ENCODE measurements around the gene CPSF4L. TPM values are rescaled to one million over a fixed set of nuclear protein-coding genes. Genes with fewer than 3 reads are reported as not detected.

Gene CPSF4L
- polyA plus RNA-seq, 1 of the 3 experiments (the other 2 are of a cell fraction), result 0.10 TPM

DNA sequence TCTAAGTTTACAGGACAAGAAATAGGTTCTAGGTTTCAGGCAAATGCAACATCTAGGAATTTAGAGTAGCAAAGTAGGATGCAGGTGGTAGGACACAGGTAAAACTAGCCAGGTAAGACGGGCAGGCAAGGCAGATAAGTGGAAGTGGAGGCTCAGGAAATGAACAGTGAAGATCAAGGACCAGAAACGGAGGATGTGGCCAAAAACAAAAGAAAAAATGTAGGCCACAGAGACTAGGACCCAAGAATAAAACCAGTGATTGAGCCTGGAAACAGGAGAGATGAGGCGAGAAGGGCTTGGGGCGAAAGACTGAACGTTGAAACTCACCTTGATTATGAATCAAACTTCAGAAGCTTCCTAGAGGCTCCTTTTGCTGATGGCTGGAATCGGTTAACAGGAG, 24.0 kb downstream of the CPSF4L start:
- Histone ChIP-seq H3K27me3 (ENCODE audit: insufficient read depth) (no peaks in the 10 kb centered on the region), H3K4me2 (no peak overlapping the region), H3K27ac (ENCODE audit: low read depth in 2 of 2, low read length in 1 of 2) (no peak overlapping the region), H3K9me3 (no peaks in the 10 kb centered on the region), H2AFZ (ENCODE audit: low read depth) (no peak overlapping the region), H3K4me1 (ENCODE audit: control insufficient read depth in 1 of 2, insufficient read depth in 2 of 2, low read depth in 1 of 2, low read length in 1 of 2) (peaks cover 0 to 11% of the 10 kb centered on the region in 2 experiments; a peak in 1 of 4 replicates), H3K9me2 (no peaks in the 10 kb centered on the region), H3K4me3 (ENCODE audit: low read depth in 2 of 2, low read length in 1 of 2) (no peak overlapping the region), H3K79me2 (ENCODE audit: insufficient read depth) (peaks cover 55% of the 10 kb centered on the region), H3F3A (replicated peaks; ENCODE audit: insufficient read depth) (no peaks in the 10 kb centered on the region), H3K36me3 (replicated peaks in 1 of 2; ENCODE audit: control insufficient read depth in 1 of 2, insufficient read depth in 2 of 2, low read length in 1 of 2) (peaks cover 44 to 51% of the 10 kb centered on the region in 2 experiments), H3K9ac (no peak overlapping the region), H4K20me1 (ENCODE audit: insufficient read depth) (no peaks in the 10 kb centered on the region; the same call in 1 of the 2 replicates)
- no peak for DNase-seq
- TF ChIP-seq, protein P1, sequence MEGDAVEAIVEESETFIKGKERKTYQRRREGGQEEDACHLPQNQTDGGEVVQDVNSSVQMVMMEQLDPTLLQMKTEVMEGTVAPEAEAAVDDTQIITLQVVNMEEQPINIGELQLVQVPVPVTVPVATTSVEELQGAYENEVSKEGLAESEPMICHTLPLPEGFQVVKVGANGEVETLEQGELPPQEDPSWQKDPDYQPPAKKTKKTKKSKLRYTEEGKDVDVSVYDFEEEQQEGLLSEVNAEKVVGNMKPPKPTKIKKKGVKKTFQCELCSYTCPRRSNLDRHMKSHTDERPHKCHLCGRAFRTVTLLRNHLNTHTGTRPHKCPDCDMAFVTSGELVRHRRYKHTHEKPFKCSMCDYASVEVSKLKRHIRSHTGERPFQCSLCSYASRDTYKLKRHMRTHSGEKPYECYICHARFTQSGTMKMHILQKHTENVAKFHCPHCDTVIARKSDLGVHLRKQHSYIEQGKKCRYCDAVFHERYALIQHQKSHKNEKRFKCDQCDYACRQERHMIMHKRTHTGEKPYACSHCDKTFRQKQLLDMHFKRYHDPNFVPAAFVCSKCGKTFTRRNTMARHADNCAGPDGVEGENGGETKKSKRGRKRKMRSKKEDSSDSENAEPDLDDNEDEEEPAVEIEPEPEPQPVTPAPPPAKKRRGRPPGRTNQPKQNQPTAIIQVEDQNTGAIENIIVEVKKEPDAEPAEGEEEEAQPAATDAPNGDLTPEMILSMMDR (IDR thresholded peaks at IDR 0.05), result no peak
- TF ChIP-seq NRF1 (IDR thresholded peaks at IDR 0.05; ENCODE audit: low read depth, low read length) (no peak), FOSL2 (IDR thresholded peaks at IDR 0.05; ENCODE audit: borderline replicate concordance, low read depth) (no peak)
- ChIA-PET CTCF (interaction anchor here (0.6 to 2.8 kb wide), 6 partner anchors 11 to 681 kb away, joined by 3 to 14 read pairs (median 6); no protein-coding TSS in a partner anchor), POLR2A (no interaction called here)
- WGBS (ENCODE audit: low lambda C conversion rate), result 82% methylated on average over 6 of the region's 6 CpGs

DNA sequence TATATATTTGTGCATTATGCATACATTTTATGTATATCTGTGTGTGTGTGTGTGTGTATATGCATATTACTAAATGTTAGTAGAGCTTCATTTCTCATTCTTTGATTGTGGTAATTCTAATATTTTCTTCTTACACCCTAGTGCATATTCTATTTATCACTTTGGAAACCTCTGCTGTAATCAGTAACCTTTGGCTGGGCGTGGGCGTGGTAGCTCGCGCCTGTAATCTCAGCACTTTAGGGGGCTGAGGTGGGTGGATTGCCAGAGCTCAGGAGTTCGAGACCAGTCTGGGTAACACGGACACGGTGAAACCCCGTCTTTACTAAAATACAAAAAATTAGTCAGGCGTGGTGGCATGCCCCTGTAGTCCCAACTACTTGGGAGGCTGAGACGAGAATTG, 26.9 kb downstream of the CPSF4L start:
- Histone ChIP-seq H3K4me2 (no peak overlapping the region), H3K9ac (no peak overlapping the region), H2AFZ (ENCODE audit: low read depth) (no peak overlapping the region), H3K4me3 (ENCODE audit: low read depth in 2 of 2, low read length in 1 of 2) (no peak overlapping the region), H3K4me1 (ENCODE audit: control insufficient read depth in 1 of 2, insufficient read depth in 2 of 2, low read depth in 1 of 2, low read length in 1 of 2) (peaks cover 0 to 21% of the 10 kb centered on the region in 2 experiments; a peak in 2 of 4 replicates), H3F3A (replicated peaks; ENCODE audit: insufficient read depth) (no peaks in the 10 kb centered on the region), H3K9me2 (no peaks in the 10 kb centered on the region), H3K79me2 (ENCODE audit: insufficient read depth) (peaks cover 81% of the 10 kb centered on the region), H3K36me3 (replicated peaks in 1 of 2; ENCODE audit: control insufficient read depth in 1 of 2, insufficient read depth in 2 of 2, low read length in 1 of 2) (peaks cover 32 to 36% of the 10 kb centered on the region in 2 experiments), H3K27me3 (ENCODE audit: insufficient read depth) (no peaks in the 10 kb centered on the region), H3K27ac (ENCODE audit: low read depth in 2 of 2, low read length in 1 of 2) (no peak overlapping the region), H4K20me1 (ENCODE audit: insufficient read depth) (peaks cover 9% of the 10 kb centered on the region; the same call in 1 of the 2 replicates), H3K9me3 (no peaks in the 10 kb centered on the region)
- DNase-seq, result no peak
- ChIA-PET POLR2A (no interaction called here), CTCF (interaction anchor here (0.8 to 2.8 kb wide), 4 partner anchors 21 to 509 kb away, joined by 3 to 19 read pairs (median 4); no protein-coding TSS in a partner anchor)
- TF ChIP-seq TAF1 (IDR thresholded peaks at IDR 0.05; ENCODE audit: borderline replicate concordance, low read depth, low read length), result no peak
- TF ChIP-seq FOSL2 (IDR thresholded peaks at IDR 0.05; ENCODE audit: borderline replicate concordance, low read depth), result no peak
- TF ChIP-seq, protein P2, sequence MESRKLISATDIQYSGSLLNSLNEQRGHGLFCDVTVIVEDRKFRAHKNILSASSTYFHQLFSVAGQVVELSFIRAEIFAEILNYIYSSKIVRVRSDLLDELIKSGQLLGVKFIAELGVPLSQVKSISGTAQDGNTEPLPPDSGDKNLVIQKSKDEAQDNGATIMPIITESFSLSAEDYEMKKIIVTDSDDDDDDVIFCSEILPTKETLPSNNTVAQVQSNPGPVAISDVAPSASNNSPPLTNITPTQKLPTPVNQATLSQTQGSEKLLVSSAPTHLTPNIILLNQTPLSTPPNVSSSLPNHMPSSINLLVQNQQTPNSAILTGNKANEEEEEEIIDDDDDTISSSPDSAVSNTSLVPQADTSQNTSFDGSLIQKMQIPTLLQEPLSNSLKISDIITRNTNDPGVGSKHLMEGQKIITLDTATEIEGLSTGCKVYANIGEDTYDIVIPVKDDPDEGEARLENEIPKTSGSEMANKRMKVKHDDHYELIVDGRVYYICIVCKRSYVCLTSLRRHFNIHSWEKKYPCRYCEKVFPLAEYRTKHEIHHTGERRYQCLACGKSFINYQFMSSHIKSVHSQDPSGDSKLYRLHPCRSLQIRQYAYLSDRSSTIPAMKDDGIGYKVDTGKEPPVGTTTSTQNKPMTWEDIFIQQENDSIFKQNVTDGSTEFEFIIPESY (IDR thresholded peaks at IDR 0.05; ENCODE audit: borderline replicate concordance, low read depth), result no peak
- 89% methylated on average over 10 of the region's 10 CpGs for WGBS (ENCODE audit: low lambda C conversion rate)
